Measurements from ENCODE around the gene FOXO1.

DNA sequence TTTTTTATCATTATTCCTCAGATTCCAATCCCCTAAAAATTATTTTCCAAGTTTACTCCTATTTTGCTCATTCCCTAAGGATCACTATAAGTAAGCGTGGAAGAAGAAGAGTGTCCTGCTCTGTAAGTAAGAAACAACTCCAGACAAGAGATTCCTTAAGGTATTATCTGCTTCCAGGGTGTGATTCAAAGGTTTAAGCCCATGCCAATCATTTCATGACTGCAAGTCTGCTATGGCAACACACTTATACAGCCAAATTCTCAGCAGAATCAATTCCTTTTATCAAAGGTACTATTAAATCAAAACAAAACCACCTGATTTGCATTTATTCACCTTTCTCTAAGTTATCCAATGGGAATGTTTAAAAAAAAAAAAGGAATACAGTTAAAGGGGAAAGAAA, 43.7 kb downstream of the FOXO1 start:
- TF ChIP-seq POLR2A (IDR thresholded peaks at IDR 0.05; ENCODE audit: extremely low read depth, insufficient read length) = no peak
- TF ChIP-seq, protein P1, sequence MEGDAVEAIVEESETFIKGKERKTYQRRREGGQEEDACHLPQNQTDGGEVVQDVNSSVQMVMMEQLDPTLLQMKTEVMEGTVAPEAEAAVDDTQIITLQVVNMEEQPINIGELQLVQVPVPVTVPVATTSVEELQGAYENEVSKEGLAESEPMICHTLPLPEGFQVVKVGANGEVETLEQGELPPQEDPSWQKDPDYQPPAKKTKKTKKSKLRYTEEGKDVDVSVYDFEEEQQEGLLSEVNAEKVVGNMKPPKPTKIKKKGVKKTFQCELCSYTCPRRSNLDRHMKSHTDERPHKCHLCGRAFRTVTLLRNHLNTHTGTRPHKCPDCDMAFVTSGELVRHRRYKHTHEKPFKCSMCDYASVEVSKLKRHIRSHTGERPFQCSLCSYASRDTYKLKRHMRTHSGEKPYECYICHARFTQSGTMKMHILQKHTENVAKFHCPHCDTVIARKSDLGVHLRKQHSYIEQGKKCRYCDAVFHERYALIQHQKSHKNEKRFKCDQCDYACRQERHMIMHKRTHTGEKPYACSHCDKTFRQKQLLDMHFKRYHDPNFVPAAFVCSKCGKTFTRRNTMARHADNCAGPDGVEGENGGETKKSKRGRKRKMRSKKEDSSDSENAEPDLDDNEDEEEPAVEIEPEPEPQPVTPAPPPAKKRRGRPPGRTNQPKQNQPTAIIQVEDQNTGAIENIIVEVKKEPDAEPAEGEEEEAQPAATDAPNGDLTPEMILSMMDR (IDR thresholded peaks at IDR 0.05; ENCODE audit: low read depth, low read length) = no peak
